AG10803 (cell line): ENCODE results near the gene ZKSCAN2.

Experiments
- DNase-seq: peaks from one replicate; pipeline ENCODE4 v3.0.0; 2010; ENCODE audit warnings: low read depth
- H3K4me3 ChIP-seq: 2 replicates; pipeline ENCODE4 v1.5.1; 2011; ENCODE audit warnings: mild to moderate bottlenecking, low read length, control low read depth
- CTCF ChIP-seq: conservative IDR thresholded peaks from 2 replicates; pipeline ENCODE4 v1.5.1; 2011; ENCODE audit warnings: mild to moderate bottlenecking, low read length, control low read depth, inconsistent platforms

The ZKSCAN2 gene

GRCh38 chr16:25258861-25259179, 1.2 kb upstream of the ZKSCAN2 start:
- DNase-seq = no peak
- peak overlapping the region; percentile 73 for H3K4me3 ChIP-seq
- TF ChIP-seq CTCF = no peak

- no peak for TF ChIP-seq CTCF
- peak overlapping the region; percentile 73 for H3K4me3 ChIP-seq
- DNase-seq = peak; percentile 90
Measured at GRCh38 chr16:25257956-25258860, 563 bp upstream of the ZKSCAN2 start.

- peak; percentile 22; the same call in 1 of the 2 replicates for TF ChIP-seq CTCF
- H3K4me3 ChIP-seq = peak overlapping the region; percentile 73
- peak; percentile 31 for DNase-seq
Measured at GRCh38 chr16:25256695-25257469, 763 bp downstream of the ZKSCAN2 start.

GRCh38 chr16:25253322-25253721, 4.3 kb downstream of the ZKSCAN2 start:
- no peak for TF ChIP-seq CTCF
- H3K4me3 ChIP-seq = no peak overlapping the region
- DNase-seq = no peak

GRCh38 chr16:25250467-25250866, 7.2 kb downstream of the ZKSCAN2 start:
- DNase-seq = no peak
- TF ChIP-seq CTCF = no peak
- H3K4me3 ChIP-seq = no peak overlapping the region

GRCh38 chr16:25235991-25236390, 21.7 kb downstream of the ZKSCAN2 start:
- peak; percentile 18 for DNase-seq
- no peak for TF ChIP-seq CTCF
- H3K4me3 ChIP-seq = no peak overlapping the region
